Lower lobe of right lung (tissue), 2 donors: Measurements from ENCODE around the gene IQSEC3. TPM values are rescaled to one million over a fixed set of nuclear protein-coding genes. Genes with fewer than 3 reads are reported as not detected.
A peak's percentile ranks its signal among the peaks of the same experiment; 100 is the strongest.

Experiments
- ATAC-seq, 2 donors: fragments of 200-7000 bp; cut with Tn5 transposase; one replicate each; pipeline ENCODE4 v1.9.1; 2020 to 2022; ENCODE audit warnings: mild to moderate bottlenecking in 2 of 2, moderate library complexity in 2 of 2
- DNase-seq: peaks from one replicate; pipeline ENCODE4 v3.0.0-alpha.2; 2020
- H3K27ac ChIP-seq: fragments of 200-600 bp; one replicate; pipeline ENCODE4 v1.8.0; 2022
- H3K27me3 ChIP-seq: fragments of 200-600 bp; one replicate; pipeline ENCODE4 v1.8.0; 2022; ENCODE audit warnings: low read depth
- H3K36me3 ChIP-seq: fragments of 200-600 bp; one replicate; pipeline ENCODE4 v1.8.0; 2022; ENCODE audit warnings: mild to moderate bottlenecking
- H3K4me1 ChIP-seq: fragments of 200-600 bp; one replicate; pipeline ENCODE4 v1.8.0; 2022
- H3K4me3 ChIP-seq: fragments of 200-600 bp; one replicate; pipeline ENCODE4 v1.8.0; 2022; ENCODE audit warnings: mild to moderate bottlenecking
- H3K9me3 ChIP-seq: fragments of 200-600 bp; one replicate; pipeline ENCODE4 v1.8.0; 2022
- intact Hi-C: fragments of 100-400 bp; cut with DNase I; formaldehyde crosslinking; loops from one replicate; pipeline ENCODE4 v1.11.0; 2022
- total RNA-seq: library from RNA; stranded (reverse); fragmentation: NEBNext Ultra II Directional; extraction: Animal tissue kit (Norgen Biotek cat#: 25700); gene quantifications from one replicate; pipeline ENCODE4 v1.2.1, GENCODE V29; 2021
- TF ChIP-seq, protein P1 (sequence below): fragments of 200-600 bp; IDR thresholded peaks from one replicate; pipeline ENCODE4 v1.8.0; 2022; ENCODE audit warnings: antibody characterized with exemption, mild to moderate bottlenecking
- donor health status: DM: no; HTN: yes; CAD: no; lungs with severe emphysema.

Gene IQSEC3
- total RNA-seq, 1 donor from 2014 or later: 10.7 TPM

DNA sequence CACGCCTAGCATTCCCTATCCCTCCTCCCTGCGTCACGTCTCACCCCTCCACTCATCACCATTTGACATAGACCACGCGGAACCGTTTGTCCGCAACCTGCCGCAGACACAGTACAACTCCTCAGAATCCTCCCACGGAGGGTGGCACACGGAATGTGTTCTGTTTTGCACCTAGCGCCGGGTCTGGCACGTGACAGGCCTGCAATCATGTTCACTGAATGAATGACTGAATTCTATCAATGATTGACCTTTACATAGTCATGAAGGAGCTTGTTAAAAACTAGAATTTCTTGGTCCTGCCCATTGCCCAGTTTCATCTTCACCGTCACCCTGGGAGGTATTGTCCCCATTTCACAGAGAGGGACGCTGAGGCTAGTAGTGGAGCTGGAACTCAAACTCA is 142.7 kb downstream of the IQSEC3 start:
- TF ChIP-seq, protein P1, sequence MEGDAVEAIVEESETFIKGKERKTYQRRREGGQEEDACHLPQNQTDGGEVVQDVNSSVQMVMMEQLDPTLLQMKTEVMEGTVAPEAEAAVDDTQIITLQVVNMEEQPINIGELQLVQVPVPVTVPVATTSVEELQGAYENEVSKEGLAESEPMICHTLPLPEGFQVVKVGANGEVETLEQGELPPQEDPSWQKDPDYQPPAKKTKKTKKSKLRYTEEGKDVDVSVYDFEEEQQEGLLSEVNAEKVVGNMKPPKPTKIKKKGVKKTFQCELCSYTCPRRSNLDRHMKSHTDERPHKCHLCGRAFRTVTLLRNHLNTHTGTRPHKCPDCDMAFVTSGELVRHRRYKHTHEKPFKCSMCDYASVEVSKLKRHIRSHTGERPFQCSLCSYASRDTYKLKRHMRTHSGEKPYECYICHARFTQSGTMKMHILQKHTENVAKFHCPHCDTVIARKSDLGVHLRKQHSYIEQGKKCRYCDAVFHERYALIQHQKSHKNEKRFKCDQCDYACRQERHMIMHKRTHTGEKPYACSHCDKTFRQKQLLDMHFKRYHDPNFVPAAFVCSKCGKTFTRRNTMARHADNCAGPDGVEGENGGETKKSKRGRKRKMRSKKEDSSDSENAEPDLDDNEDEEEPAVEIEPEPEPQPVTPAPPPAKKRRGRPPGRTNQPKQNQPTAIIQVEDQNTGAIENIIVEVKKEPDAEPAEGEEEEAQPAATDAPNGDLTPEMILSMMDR: no peak
- no peak overlapping the region for H3K4me3 ChIP-seq
- H3K9me3 ChIP-seq: no peaks in the 10 kb centered on the region
- H3K27ac ChIP-seq: no peak overlapping the region
- peaks cover 24% of the 10 kb centered on the region for H3K27me3 ChIP-seq
- H3K36me3 ChIP-seq: no peaks in the 10 kb centered on the region
- intact Hi-C loops: no loop called here
- ATAC-seq (no peak), DNase-seq (no peak)
- peaks cover 16% of the 10 kb centered on the region for H3K4me1 ChIP-seq

DNA sequence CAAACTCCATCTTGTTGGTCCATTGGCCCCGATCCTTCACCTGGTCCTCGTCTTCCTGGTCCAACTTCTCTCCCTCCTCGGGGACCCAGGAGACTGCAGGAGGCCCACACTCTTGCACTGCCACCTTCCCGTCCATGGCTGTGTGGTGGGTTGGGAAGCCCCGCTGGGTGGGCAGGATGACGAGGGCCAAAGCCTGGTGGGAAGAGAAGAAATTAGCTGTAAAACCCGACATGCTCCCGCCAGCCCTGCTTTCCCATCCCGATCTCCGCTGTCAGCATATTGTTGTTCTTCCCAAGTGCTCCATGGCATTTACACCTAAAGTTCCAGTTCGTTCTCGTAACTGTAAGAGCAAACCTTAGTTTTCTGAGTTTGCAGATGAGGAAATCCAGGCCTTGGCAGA is 143.3 kb downstream of the IQSEC3 start:
- Histone ChIP-seq H3K27me3 (peaks cover 18% of the 10 kb centered on the region), H3K4me3 (no peak overlapping the region), H3K4me1 (peaks cover 13% of the 10 kb centered on the region), H3K9me3 (no peaks in the 10 kb centered on the region), H3K36me3 (no peaks in the 10 kb centered on the region), H3K27ac (no peak overlapping the region)
- TF ChIP-seq, protein P1: no peak
- ATAC-seq: no peak
- intact Hi-C loops: no loop called here
- no peak for DNase-seq

DNA sequence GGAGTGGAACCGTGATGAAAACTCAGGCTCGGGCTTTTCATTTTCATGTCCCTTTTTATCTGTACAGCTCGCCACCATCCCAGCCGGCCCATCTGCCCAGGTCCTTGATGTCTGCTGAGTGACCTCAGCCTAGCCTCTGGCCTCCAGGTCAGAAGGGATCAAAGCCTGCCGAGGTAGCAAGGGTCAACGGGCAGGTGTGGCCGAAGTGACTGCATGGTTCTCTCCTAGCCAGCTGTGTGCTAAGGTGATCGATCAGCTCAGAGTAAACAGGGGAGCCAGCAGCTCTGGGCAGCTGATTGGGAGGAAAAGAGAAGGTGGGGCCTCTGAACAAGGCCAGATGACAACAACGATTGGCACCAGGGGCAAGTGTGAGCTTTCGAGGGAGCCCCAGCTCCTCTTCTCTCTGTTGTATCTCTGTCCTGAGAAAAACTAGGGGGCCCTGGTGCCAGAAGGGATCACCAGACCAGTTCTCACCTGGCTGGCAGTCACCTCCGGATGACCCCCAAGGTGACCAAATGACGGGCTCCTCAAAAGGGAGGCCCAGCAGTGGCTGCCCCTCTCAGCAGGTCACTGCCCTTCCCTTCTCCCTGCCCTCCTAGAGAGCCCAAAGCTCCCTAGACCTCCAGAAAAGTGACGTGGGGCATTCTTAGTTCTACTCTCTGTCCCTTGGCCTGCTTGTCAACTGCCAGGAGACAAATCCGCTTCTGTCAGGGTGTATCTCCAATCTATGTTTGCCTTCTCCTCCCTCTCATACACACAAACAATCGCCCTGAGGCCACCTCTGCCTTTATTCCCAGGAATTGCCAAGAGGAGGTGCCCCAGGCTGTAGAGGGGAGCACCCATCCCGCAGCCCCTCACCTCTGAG is 143.9 kb downstream of the IQSEC3 start:
- ATAC-seq (no peak), DNase-seq (no peak)
- H3K4me1 ChIP-seq: peaks cover 13% of the 10 kb centered on the region
- H3K4me3 ChIP-seq: no peak overlapping the region
- intact Hi-C loops: no loop called here
- no peak overlapping the region for H3K27ac ChIP-seq
- H3K36me3 ChIP-seq: no peaks in the 10 kb centered on the region
- peaks cover 15% of the 10 kb centered on the region for H3K27me3 ChIP-seq
- no peaks in the 10 kb centered on the region for H3K9me3 ChIP-seq
- TF ChIP-seq, protein P1: no peak

DNA sequence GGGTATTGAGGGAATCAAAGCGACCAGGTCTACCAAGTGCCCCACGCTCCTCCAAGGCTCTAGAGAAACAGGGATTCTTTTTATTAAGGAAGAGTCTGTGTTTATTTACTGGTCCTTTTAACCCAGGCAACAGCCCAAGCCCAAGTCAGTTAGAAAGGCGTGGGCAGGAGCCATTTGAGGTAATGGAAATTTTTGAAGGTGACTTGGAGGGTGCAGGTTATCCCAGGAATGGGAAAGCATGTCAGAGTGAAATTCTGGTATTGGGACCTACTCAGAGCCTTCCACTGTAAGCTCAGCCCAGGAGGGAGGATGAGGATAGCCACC is 144.5 kb downstream of the IQSEC3 start:
- peaks cover 13% of the 10 kb centered on the region for H3K4me1 ChIP-seq
- H3K4me3 ChIP-seq: no peak overlapping the region
- no peak for ATAC-seq
- intact Hi-C loops: no loop called here
- H3K27ac ChIP-seq: no peak overlapping the region
- DNase-seq: no peak
- H3K27me3 ChIP-seq: peaks cover 15% of the 10 kb centered on the region
- H3K9me3 ChIP-seq: no peaks in the 10 kb centered on the region
- TF ChIP-seq, protein P1: no peak
- H3K36me3 ChIP-seq: no peaks in the 10 kb centered on the region

DNA sequence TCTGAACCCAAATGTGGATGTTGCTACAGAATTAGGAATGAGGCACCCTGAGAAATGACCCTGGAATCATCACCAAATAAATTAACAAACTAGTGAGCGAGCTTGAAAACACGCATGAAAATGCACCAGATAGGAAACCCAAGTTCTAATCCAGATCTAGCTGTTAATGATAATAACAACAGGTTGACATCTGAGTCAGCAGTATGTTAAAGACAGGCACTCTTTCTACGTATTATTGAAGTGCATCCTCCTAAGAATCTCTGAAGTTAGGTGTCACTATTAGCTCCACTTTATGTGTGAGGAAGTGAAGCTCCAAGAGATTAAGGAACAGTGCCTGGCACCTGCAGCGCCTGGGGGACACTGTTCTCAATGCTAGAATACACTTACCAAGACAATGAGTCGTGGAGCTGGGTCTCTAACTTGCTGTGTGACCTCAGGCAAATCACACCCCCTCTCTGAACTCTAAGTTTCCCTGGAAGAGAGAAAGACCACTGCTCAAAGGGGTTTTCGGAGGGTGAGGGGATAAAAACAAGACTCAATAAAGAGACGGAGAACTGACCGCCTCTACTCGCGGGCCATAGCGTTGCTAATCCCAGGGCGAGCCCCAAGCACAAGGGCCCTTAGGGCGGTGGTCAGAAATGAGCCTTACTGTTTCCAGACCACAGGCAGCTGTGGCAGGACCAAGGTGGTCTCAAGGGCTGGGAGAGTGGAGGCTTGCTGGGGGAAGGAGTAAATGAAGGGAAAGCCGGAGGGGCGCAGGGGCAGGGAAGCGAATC is 145.3 kb downstream of the IQSEC3 start:
- DNase-seq (no peak), ATAC-seq (no peak)
- H3K4me1 ChIP-seq: peaks cover 13% of the 10 kb centered on the region
- no peaks in the 10 kb centered on the region for H3K9me3 ChIP-seq
- intact Hi-C loops: no loop called here
- H3K27ac ChIP-seq: peak overlapping the region; percentile 64
- H3K36me3 ChIP-seq: no peaks in the 10 kb centered on the region
- TF ChIP-seq, protein P1: no peak
- H3K27me3 ChIP-seq: peaks cover 11% of the 10 kb centered on the region
- peak overlapping the region; percentile 39 for H3K4me3 ChIP-seq
